GM18868 (cell line): ENCODE measurements around the gene R3HDM4.

Experiments
- ATAC-seq: cut with Tn5 transposase; IDR thresholded peaks from one replicate; pipeline ENCODE4 v1.9.1; 2021; ENCODE audit warnings: mild to moderate bottlenecking, moderate library complexity; ENCODE audit not compliant: unreplicated experiment

The R3HDM4 gene

GRCh38 chr19:932648-933552 lies 19.9 kb upstream of the R3HDM4 start:
- no peak for ATAC-seq

GRCh38 chr19:931860-932647 lies 19.0 kb upstream of the R3HDM4 start:
- ATAC-seq: no peak

- no peak for ATAC-seq
These were observed 16.9 kb upstream of the R3HDM4 start for GRCh38 chr19:929891-930258.

- no peak for ATAC-seq
These were observed 16.3 kb upstream of the R3HDM4 start for GRCh38 chr19:929203-929890.

- no peak for ATAC-seq
These were observed 15.6 kb upstream of the R3HDM4 start for GRCh38 chr19:928471-929202.

- ATAC-seq: no peak
These were observed 14.9 kb upstream of the R3HDM4 start for GRCh38 chr19:927780-928401.

GRCh38 chr19:927351-927779 lies 14.3 kb upstream of the R3HDM4 start:
- no peak for ATAC-seq

GRCh38 chr19:926589-927350 lies 13.8 kb upstream of the R3HDM4 start:
- no peak for ATAC-seq

GRCh38 chr19:926323-926588 lies 13.2 kb upstream of the R3HDM4 start:
- ATAC-seq: no peak

GRCh38 chr19:925526-926322 lies 12.7 kb upstream of the R3HDM4 start, which contains the start of gene ARID3A:
Gene ARID3A (plus strand): TSS chr19:926035. CDS start chr19:929529, 3,494 bp downstream.
- peak; percentile 49 for ATAC-seq

GRCh38 chr19:925087-925525 lies 12.1 kb upstream of the R3HDM4 start:
- ATAC-seq: peak; percentile 41

- ATAC-seq: no peak
These were observed 11.6 kb upstream of the R3HDM4 start for GRCh38 chr19:924553-925086.

- ATAC-seq: no peak
These were observed 7.2 kb upstream of the R3HDM4 start for GRCh38 chr19:920051-920864.

GRCh38 chr19:919199-920050 lies 6.4 kb upstream of the R3HDM4 start:
- no peak for ATAC-seq

GRCh38 chr19:918481-919198 lies 5.6 kb upstream of the R3HDM4 start:
- ATAC-seq: no peak

GRCh38 chr19:918152-918437 lies 5.1 kb upstream of the R3HDM4 start:
- ATAC-seq: no peak
